Activated naive CD8-positive, alpha-beta T cell treated with anti-CD3 and anti-CD28 coated beads for 36 hours (primary cell): ENCODE measurements around the gene PPP2R2C. TPM values are rescaled to one million over a fixed set of nuclear protein-coding genes. Genes with fewer than 3 reads are reported as not detected.

Experiments
- DNase-seq: peaks from one replicate; pipeline ENCODE4 v3.0.0; 2021
- H3K27ac Mint-ChIP-seq: one replicate; pipeline ENCODE4 v1.8.0; 2022; ENCODE audit warnings: mild to moderate bottlenecking, moderate library complexity, mixed read lengths
- H3K27me3 Mint-ChIP-seq: one replicate; pipeline ENCODE4 v1.8.0; 2022; ENCODE audit warnings: mild to moderate bottlenecking, mixed read lengths
- H3K36me3 Mint-ChIP-seq: one replicate; pipeline ENCODE4 v1.8.0; 2021; ENCODE audit warnings: mild to moderate bottlenecking, mixed read lengths
- H3K4me1 Mint-ChIP-seq: one replicate; pipeline ENCODE4 v1.8.0; 2021; ENCODE audit warnings: mixed read lengths
- H3K4me3 Mint-ChIP-seq: one replicate; pipeline ENCODE4 v1.8.0; 2022; ENCODE audit warnings: mild to moderate bottlenecking, moderate library complexity, mixed read lengths
- H3K9me3 Mint-ChIP-seq: one replicate; pipeline ENCODE4 v1.8.0; 2022; ENCODE audit warnings: mixed read lengths
- total RNA-seq, 2 experiments: library from RNA; stranded (reverse); gene quantifications; one replicate each; pipeline ENCODE4 v1.2.3, GENCODE V29; 2021

The PPP2R2C gene
- total RNA-seq, 2 experiments from 2014 or later = not detected

DNA sequence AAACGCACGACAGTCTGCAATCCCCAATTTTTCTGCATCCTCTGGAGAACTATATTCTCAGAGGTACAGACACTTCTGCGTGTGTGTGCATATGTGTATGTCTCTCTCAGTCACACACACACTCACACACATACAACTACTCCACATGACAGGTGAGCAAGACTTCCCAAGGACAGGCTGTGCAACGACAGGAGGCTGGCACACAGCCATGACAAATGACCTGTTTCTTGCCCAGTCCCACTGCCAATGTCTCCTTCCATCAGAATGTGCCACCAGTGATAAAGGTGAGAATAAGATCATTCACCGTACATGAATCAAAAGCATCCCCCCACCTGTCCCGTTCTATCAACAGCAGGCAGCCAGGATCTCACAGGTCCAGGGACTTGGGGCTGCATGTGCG is 52.4 kb downstream of the PPP2R2C start:
- H3K4me1 Mint-ChIP-seq = no peaks in the 10 kb centered on the region
- no peak overlapping the region for H3K27ac Mint-ChIP-seq
- H3K27me3 Mint-ChIP-seq = peaks cover 8% of the 10 kb centered on the region
- no peak overlapping the region for H3K4me3 Mint-ChIP-seq
- H3K9me3 Mint-ChIP-seq = no peaks in the 10 kb centered on the region
- DNase-seq = no peak
- no peaks in the 10 kb centered on the region for H3K36me3 Mint-ChIP-seq

DNA sequence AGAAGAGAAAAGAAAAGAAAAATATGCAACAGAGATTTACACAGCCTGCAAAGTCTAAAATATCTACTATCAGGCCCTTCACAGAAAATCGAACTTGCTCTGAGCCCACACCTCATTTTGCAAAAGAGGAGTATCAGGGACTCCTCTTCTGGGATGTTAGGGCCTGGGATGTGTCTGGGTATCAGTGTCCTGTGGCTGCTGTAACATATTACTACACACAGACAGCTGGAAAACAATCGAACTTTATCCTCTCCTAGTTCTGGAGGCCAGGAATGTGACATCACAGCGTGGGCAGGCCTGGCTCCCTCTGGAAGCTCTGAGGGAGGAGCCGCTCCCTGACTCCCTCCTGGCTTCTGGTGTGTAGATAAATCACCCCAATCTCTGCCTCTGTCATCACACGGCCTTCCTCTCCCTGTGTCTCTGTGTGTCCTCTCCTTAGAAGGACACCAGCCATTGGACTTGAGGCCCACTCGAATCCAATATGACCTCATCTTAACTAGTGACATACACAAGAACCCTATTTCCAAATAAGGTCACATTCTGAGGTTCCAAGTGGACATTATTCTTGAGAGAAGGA is 52.9 kb downstream of the PPP2R2C start:
- Mint-ChIP-seq H3K27me3 (peaks cover 8% of the 10 kb centered on the region), H3K9me3 (no peaks in the 10 kb centered on the region), H3K36me3 (no peaks in the 10 kb centered on the region), H3K4me1 (no peaks in the 10 kb centered on the region), H3K27ac (no peak overlapping the region), H3K4me3 (no peak overlapping the region)
- no peak for DNase-seq

DNA sequence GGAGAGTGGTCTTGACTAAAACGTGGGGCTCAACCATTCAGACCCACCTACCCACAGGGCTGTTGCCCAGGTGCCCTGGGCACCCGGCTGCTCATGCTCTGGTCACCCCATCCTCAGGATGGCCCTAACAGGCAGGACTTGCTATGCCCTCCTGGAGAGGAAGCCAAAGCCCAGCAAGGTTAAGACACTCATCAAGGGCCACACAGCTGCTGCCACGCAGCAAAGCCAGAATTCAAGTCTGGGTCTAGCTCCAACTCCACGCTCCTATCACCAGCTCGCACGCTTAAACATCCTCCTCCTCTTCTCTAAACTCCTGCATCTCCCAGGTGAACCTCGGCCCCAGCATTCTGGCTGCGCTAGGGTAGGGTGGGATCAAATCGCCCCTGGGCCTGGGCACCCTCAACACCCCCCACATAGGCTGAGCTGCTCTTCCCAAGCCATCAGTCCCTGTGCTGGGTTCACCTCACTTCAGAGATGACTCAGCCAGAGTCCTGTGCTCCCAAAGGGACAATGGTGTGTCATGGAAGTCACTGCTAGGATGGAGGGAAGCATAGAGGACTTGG is 54.1 kb downstream of the PPP2R2C start:
- Mint-ChIP-seq H3K27ac (no peak overlapping the region), H3K4me1 (no peaks in the 10 kb centered on the region), H3K36me3 (no peaks in the 10 kb centered on the region), H3K27me3 (peaks cover 8% of the 10 kb centered on the region), H3K9me3 (no peaks in the 10 kb centered on the region), H3K4me3 (no peak overlapping the region)
- DNase-seq = no peak

DNA sequence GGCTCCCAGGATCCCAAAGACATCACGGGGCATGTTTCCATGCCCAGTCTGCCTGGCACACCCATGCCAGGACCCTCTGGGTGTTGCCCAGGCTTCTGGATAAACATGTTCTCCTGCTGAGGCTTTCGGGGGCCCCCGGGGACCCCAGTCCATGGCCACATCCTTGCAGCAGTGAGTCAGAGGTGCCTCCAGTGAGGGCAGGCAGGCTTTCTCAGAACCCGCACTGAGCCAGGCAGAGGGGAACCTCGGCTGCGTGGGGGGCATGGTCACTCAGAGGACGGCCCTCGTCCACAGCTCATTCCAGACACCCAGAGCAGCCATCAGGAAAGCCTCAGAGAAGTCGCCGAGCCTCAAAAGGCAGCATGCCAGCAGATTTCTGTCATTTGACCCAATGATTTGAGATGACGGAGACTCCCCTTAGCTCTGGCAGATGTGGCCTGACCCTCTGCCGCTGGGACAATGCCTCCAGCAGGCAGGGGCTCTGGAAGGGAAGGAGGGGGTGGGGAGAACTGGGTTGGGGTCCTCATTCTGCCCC is 54.8 kb downstream of the PPP2R2C start:
- peaks cover 8% of the 10 kb centered on the region for H3K27me3 Mint-ChIP-seq
- H3K36me3 Mint-ChIP-seq = no peaks in the 10 kb centered on the region
- no peaks in the 10 kb centered on the region for H3K4me1 Mint-ChIP-seq
- H3K9me3 Mint-ChIP-seq = no peaks in the 10 kb centered on the region
- H3K27ac Mint-ChIP-seq = no peak overlapping the region
- no peak overlapping the region for H3K4me3 Mint-ChIP-seq
- DNase-seq = no peak

DNA sequence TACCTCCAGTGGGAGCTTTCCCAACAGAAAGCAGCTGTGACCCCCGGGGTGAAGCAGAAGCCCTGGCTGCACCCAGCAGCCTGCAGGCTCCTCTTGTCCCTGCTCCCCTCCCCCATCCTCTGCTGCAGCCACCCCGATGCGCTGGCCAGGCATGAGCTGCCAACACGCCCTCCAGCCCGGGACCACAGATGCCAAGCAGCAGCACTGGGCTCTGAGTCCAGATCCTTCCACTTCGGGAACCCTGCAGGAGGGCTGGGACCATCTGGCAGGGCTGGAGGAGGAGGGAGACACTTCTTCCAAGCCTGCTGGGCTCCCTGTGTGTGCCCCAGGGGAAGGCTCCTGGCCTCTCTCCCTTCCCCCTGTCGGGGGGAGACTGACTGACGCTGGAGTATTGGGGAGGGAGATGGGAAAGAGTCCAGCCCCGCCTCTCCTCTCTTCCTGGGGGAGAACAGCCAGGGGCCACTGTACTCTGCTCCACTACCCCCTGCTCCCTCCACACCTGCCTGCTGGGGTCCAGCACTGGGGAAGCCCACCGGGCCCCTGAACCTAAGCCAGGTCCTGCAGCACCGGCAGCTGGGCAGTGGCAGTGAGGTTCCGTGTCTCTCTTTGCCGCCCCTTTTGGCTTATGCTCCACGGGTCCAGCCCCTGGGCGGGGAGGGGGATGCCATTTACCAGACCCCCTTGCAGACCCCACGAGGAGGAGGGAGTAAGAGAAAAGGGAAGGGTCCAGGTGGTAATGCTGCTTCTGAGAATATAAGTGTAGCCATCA is 55.7 kb downstream of the PPP2R2C start:
- peaks cover 8% of the 10 kb centered on the region for H3K27me3 Mint-ChIP-seq
- no peak for DNase-seq

DNA sequence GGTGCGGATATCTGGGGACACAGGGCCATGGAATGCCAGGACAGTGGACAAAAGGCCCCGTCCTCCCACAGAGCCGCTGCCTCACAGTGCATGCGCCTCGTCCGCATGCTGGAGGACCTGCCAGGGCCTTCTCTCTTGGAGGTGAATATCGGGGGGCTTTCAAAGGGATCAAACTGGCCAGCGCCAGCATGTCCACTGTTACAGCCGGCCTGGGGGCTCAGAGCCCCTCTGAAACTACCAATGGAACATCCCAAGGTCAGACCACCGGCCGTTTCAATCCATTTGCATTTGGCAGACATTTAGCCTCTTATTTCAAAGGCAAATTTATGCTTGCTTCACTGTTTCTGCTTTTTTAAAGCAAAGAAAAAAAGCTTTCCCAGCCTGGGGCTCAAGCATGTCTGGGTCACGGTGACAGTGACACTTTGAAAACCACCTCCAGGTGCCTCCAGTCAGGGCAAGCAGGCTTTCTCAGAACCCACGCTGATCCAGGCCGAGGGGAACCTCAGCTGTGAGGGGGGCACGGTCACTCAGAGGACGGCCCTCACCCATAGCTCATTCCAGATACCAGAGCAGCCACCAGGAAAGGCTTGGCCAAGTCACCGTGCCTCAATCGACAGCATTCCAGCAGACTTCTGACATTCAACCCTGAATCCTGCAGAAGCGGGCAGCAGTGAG is 57.2 kb downstream of the PPP2R2C start:
- no peaks in the 10 kb centered on the region for H3K9me3 Mint-ChIP-seq
- no peaks in the 10 kb centered on the region for H3K4me1 Mint-ChIP-seq

More for the DNA sequence above, 55.7 kb downstream of the PPP2R2C start:
- no peak overlapping the region for H3K27ac Mint-ChIP-seq
- no peaks in the 10 kb centered on the region for H3K9me3 Mint-ChIP-seq
- no peaks in the 10 kb centered on the region for H3K4me1 Mint-ChIP-seq
- H3K36me3 Mint-ChIP-seq = no peaks in the 10 kb centered on the region
- no peak overlapping the region for H3K4me3 Mint-ChIP-seq

DNA sequence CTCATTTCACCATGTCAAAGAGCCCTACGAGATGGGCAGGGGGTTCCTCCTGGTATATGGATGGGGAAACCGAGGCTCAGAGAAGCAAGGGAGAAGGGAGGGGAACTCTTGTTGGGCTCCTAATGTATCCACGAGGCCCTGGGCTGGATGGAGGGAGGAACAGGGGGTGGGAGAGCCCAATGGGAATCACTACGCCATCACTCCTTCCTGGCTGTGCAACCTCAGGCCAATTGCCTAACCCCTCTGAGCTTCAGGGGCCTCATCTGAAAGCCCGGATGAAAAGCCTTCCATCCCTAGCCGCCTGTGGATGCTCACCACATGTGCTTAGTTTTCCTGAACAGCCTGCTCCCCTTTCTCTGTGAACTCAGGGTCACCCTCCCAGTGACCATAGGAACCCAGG is 57.8 kb downstream of the PPP2R2C start:
- H3K27me3 Mint-ChIP-seq = peaks cover 8% of the 10 kb centered on the region
- H3K36me3 Mint-ChIP-seq = no peaks in the 10 kb centered on the region
- no peak overlapping the region for H3K4me3 Mint-ChIP-seq
- H3K9me3 Mint-ChIP-seq = no peaks in the 10 kb centered on the region
- H3K4me1 Mint-ChIP-seq = no peaks in the 10 kb centered on the region
- DNase-seq = no peak
- H3K27ac Mint-ChIP-seq = no peak overlapping the region

More for the DNA sequence above, 57.2 kb downstream of the PPP2R2C start:
- Mint-ChIP-seq H3K36me3 (no peaks in the 10 kb centered on the region), H3K27ac (no peak overlapping the region), H3K4me3 (no peak overlapping the region), H3K27me3 (peaks cover 8% of the 10 kb centered on the region)
- DNase-seq = no peak

DNA sequence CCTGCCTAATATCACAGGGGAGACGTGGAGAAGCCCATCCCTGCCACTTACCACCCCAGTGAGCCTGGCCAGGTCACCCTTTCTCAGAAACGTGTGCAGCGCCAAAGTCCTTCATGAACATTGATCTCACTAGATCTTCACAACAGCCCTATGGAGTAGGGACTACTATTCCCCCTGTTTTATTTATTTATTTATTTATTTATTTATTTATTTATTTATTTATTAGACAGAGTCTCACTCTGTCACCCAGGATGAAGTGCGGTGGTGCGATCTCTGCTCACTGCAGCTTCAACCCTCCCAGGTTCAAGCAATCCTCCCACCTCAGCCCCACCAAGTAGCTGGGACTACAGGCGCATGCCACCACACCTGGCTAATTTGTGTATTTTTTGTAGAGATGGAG is 61.8 kb downstream of the PPP2R2C start:
- no peaks in the 10 kb centered on the region for H3K4me1 Mint-ChIP-seq
- H3K4me3 Mint-ChIP-seq = no peak overlapping the region
- DNase-seq = no peak
- no peaks in the 10 kb centered on the region for H3K36me3 Mint-ChIP-seq
- H3K27ac Mint-ChIP-seq = no peak overlapping the region
- H3K27me3 Mint-ChIP-seq = peaks cover 6% of the 10 kb centered on the region
- no peaks in the 10 kb centered on the region for H3K9me3 Mint-ChIP-seq

DNA sequence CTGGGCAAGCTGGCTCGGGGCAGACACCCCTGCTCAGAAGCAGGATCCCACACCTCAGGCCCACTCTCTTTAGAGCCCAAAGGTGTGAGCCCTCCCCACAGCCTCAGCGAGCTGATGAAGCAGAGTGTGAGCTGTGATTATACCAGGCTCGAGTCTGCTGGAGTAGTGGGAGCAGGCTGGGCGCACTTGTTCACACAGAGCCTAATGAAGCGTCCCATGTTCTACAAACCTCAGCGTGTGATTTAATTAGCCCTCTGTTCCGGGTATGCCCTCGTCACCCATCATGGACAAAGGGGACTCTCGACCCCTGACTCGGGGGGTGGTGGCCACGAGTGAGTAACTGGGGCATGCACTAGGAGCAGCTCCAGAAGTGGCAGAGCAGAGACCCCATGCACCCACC is 62.3 kb downstream of the PPP2R2C start:
- DNase-seq = no peak
- Mint-ChIP-seq H3K9me3 (no peaks in the 10 kb centered on the region), H3K27me3 (peaks cover 12% of the 10 kb centered on the region), H3K27ac (no peak overlapping the region), H3K36me3 (no peaks in the 10 kb centered on the region), H3K4me1 (no peaks in the 10 kb centered on the region), H3K4me3 (no peak overlapping the region)

DNA sequence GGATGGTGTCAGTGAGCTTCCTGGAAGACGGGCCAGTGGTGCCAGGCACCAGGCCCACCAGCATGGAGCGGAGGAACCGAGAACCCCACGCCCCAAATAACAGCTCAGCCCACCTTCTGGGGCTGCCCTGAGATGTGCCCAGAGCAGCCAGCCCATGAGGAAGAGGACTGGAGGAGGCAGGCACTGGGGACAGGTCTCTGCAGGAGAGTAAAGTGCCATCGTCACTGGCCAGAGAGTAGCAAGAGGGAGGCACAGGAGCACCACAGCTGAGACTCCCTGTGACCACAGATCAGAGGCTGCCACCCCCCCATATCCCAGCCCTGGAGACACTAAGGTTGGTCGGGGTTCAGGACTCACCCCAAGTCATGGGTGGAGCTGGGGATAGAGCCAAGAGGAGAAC is 63.0 kb downstream of the PPP2R2C start:
- no peaks in the 10 kb centered on the region for H3K4me1 Mint-ChIP-seq
- DNase-seq = no peak
- no peaks in the 10 kb centered on the region for H3K9me3 Mint-ChIP-seq
- no peak overlapping the region for H3K27ac Mint-ChIP-seq
- H3K36me3 Mint-ChIP-seq = no peaks in the 10 kb centered on the region
- H3K4me3 Mint-ChIP-seq = no peak overlapping the region
- peaks cover 18% of the 10 kb centered on the region for H3K27me3 Mint-ChIP-seq

DNA sequence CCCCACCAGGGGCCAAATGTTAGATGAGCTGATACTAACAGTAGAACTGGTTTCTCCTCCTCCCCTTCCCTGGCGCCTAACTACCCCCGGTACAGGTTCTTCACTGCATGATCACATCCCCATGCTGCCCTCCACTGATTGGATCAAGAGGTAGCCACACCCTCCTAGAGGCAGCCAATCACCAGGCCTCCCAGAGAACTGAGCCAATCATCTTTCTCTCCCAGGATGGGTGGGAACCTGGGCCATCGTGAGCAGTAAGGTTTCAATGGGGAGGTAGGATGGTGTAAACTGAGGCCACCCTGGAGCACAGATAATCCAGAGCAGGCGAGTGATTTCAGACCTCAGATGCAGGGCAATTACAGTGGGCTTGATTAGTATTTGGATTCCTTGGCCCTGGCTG is 64.2 kb downstream of the PPP2R2C start:
- Mint-ChIP-seq H3K4me3 (peak overlapping the region; percentile 42), H3K27me3 (peaks cover 30% of the 10 kb centered on the region), H3K9me3 (no peaks in the 10 kb centered on the region), H3K4me1 (no peaks in the 10 kb centered on the region), H3K27ac (no peak overlapping the region), H3K36me3 (no peaks in the 10 kb centered on the region)
- DNase-seq = no peak

DNA sequence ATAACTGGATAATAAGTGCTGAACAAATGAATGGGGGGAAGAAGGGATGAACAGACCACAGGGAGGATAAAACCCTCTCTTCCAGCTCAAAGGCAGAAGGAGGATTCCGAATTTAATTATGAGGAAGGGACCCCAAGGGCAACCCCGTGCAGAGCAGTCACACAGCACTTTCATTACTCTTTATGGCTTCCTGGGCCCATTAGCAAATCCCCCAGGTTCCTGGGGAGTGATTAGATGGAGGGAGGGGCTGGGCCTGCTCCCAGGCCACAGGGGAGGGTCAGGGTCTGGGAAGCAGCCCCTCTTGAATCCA is 67.1 kb downstream of the PPP2R2C start:
- no peak overlapping the region for H3K4me3 Mint-ChIP-seq
- no peak overlapping the region for H3K27ac Mint-ChIP-seq
- peaks cover 56% of the 10 kb centered on the region for H3K27me3 Mint-ChIP-seq

DNA sequence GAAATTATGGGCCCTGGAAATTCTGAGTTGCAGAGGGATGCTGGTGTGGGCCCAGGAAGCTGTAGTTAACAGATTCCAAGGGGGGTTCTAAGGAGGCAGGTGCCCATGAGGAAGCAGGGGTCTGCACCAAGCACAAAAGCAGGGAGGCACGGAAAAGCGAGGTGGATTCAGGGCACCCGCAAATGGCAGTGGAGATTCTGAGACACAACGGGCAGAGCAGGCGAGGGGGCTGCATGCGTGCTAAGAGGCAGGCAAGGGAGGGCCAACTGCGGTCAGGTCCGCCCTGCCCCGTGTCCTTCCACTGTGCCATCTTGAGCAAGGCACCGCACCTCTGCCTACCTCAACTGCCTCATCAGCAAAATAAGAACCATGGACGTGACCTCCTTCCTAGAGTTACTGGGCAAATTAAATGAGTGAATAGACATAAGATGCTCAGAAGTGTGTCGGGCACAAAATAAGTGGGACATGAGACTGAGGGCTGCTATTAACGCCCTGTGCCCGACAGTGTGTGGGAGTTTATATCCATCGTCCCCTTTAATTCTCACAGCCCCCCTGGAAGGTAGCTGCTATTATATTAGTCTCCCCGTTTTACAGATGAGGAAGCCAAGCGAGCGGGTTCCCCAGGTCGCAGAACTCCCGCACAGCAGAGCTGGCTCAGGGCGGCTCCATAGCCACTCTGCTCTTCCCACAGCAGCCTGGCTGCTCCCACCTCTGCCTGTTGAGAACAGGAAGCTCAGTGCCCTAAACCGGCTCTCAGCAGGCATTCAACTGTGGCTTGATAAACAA is 67.6 kb downstream of the PPP2R2C start:
- Mint-ChIP-seq H3K4me3 (no peak overlapping the region), H3K36me3 (no peaks in the 10 kb centered on the region), H3K4me1 (no peaks in the 10 kb centered on the region), H3K27me3 (peaks cover 57% of the 10 kb centered on the region), H3K9me3 (no peaks in the 10 kb centered on the region), H3K27ac (no peak overlapping the region)
- no peak for DNase-seq

More for the DNA sequence above, 67.1 kb downstream of the PPP2R2C start:
- no peaks in the 10 kb centered on the region for H3K9me3 Mint-ChIP-seq
- DNase-seq = no peak
- H3K4me1 Mint-ChIP-seq = no peaks in the 10 kb centered on the region
- no peaks in the 10 kb centered on the region for H3K36me3 Mint-ChIP-seq

DNA sequence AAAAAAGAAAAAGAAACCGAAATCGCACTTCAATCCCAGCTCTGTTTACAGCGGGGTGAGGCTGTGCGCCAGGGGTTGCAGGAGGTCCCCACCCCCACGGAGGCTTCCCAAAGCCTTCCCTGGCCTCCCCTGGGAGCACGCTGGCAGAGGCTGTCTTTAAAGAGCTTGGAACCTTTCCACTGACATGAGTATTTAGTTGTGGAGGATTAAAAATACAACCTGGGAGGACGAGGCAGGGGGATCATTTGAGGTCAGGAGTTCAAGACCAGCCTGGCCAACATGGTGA is 69.1 kb downstream of the PPP2R2C start:
- H3K4me3 Mint-ChIP-seq = no peak overlapping the region
- H3K9me3 Mint-ChIP-seq = no peaks in the 10 kb centered on the region
- H3K27me3 Mint-ChIP-seq = peaks cover 57% of the 10 kb centered on the region
- H3K27ac Mint-ChIP-seq = no peak overlapping the region
- no peak for DNase-seq
- H3K36me3 Mint-ChIP-seq = no peaks in the 10 kb centered on the region
- no peaks in the 10 kb centered on the region for H3K4me1 Mint-ChIP-seq
